Smooth muscle cell (in vitro differentiated cells): ENCODE measurements around the gene LFNG. TPM values are rescaled to one million over a fixed set of nuclear protein-coding genes. Genes with fewer than 3 reads are reported as not detected.

Experiments used
- DNase-seq: peaks from one replicate; lab custom pipeline; 2025; ENCODE audit not compliant: unreplicated experiment; lab: John Stamatoyannopoulos, UW
- H2AFZ ChIP-seq: fragments of 200-600 bp; sonication (generic); 2 replicates; pipeline ENCODE4 v1.6.0; 2016; ENCODE audit warnings: antibody characterized with exemption, low read depth, mild to moderate bottlenecking
- H3F3A ChIP-seq: fragments of 200-600 bp; sonication (generic); 2 replicates; pipeline ENCODE4 v1.6.0; 2017; ENCODE audit warnings: antibody characterized with exemption, low read depth
- H3K27ac ChIP-seq: fragments of 200-600 bp; sonication (generic); 2 replicates; pipeline ENCODE4 v1.5.1; 2016; ENCODE audit warnings: low read depth, mild to moderate bottlenecking
- H3K27me3 ChIP-seq: fragments of 200-600 bp; sonication (generic); 2 replicates; pipeline ENCODE4 v1.6.1; 2016; ENCODE audit warnings: low read depth, mild to moderate bottlenecking
- H3K36me3 ChIP-seq: fragments of 200-600 bp; sonication (generic); 2 replicates; pipeline ENCODE4 v1.5.1; 2016; ENCODE audit warnings: low read depth
- H3K4me1 ChIP-seq: fragments of 200-600 bp; sonication (generic); 2 replicates; pipeline ENCODE4 v1.5.1; 2016; ENCODE audit warnings: low read depth
- H3K4me2 ChIP-seq: fragments of 200-600 bp; sonication (generic); 2 replicates; pipeline ENCODE4 v1.6.0; 2016; ENCODE audit warnings: mild to moderate bottlenecking
- H3K4me3 ChIP-seq: fragments of 200-600 bp; sonication (generic); 2 replicates; pipeline ENCODE4 v1.5.1; 2016; ENCODE audit warnings: mild to moderate bottlenecking
- H3K79me2 ChIP-seq: fragments of 200-600 bp; sonication (generic); 2 replicates; pipeline ENCODE4 v1.6.0; 2016; ENCODE audit warnings: low read depth, mild to moderate bottlenecking
- H3K9ac ChIP-seq: fragments of 200-600 bp; sonication (generic); 2 replicates; pipeline ENCODE4 v1.6.0; 2016; ENCODE audit warnings: low read depth
- H3K9me3 ChIP-seq: fragments of 200-600 bp; sonication (generic); replicated peaks from 2 replicates; pipeline ENCODE4 v1.5.1; 2016; ENCODE audit warnings: low read depth
- H4K20me1 ChIP-seq: fragments of 200-600 bp; sonication (generic); 2 replicates; pipeline ENCODE4 v1.6.0; 2016; ENCODE audit warnings: low read depth
- WGBS: methylation state at CpG from one replicate; pipeline ENCODE4 v1.1.7; 2016; ENCODE audit warnings: low lambda C conversion rate; 5-methylcytosine and 5-hydroxymethylcytosine counted together
- polyA plus RNA-seq: library from polyadenylated mRNA; unstranded; fragments of >200 nt; fragmentation: Nextera tagmentation; extraction: Ambion mirVana; gene quantifications from 2 replicates; pipeline ENCODE4 v1.2.1, GENCODE V29; 2016
- total RNA-seq: library from RNA; depleted of rRNA; stranded (reverse); fragments of >200 nt; gene quantifications from 2 replicates; pipeline ENCODE4 v1.2.3, GENCODE V29; 2014
- TF ChIP-seq, protein P1 (sequence below): fragments of 200-600 bp; sonication (generic); IDR thresholded peaks from 2 replicates; pipeline ENCODE4 v1.5.1; 2017; ENCODE audit warnings: borderline replicate concordance, mild to moderate bottlenecking, antibody characterized with exemption; ENCODE audit not compliant: insufficient read depth, poor library complexity, severe bottlenecking

The LFNG gene
- total and polyA plus RNA-seq, 2 experiments from 2014 or later: 6.0 to 9.8 TPM

- no peak overlapping the region for H3K4me3 ChIP-seq
- H2AFZ ChIP-seq: no peak overlapping the region
- no peaks in the 10 kb centered on the region for H3K79me2 ChIP-seq
- peak overlapping the region; percentile 31 for H3K9ac ChIP-seq
- peak overlapping the region; percentile 56 for H3K4me2 ChIP-seq
- H4K20me1 ChIP-seq: no peaks in the 10 kb centered on the region
- no peak for DNase-seq
- peak overlapping the region; percentile 78 for H3K27ac ChIP-seq
- H3K4me1 ChIP-seq: peaks cover 32% of the 10 kb centered on the region
- H3K36me3 ChIP-seq: no peaks in the 10 kb centered on the region
- TF ChIP-seq, protein P1, sequence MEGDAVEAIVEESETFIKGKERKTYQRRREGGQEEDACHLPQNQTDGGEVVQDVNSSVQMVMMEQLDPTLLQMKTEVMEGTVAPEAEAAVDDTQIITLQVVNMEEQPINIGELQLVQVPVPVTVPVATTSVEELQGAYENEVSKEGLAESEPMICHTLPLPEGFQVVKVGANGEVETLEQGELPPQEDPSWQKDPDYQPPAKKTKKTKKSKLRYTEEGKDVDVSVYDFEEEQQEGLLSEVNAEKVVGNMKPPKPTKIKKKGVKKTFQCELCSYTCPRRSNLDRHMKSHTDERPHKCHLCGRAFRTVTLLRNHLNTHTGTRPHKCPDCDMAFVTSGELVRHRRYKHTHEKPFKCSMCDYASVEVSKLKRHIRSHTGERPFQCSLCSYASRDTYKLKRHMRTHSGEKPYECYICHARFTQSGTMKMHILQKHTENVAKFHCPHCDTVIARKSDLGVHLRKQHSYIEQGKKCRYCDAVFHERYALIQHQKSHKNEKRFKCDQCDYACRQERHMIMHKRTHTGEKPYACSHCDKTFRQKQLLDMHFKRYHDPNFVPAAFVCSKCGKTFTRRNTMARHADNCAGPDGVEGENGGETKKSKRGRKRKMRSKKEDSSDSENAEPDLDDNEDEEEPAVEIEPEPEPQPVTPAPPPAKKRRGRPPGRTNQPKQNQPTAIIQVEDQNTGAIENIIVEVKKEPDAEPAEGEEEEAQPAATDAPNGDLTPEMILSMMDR: no peak
- no peaks in the 10 kb centered on the region for H3K9me3 ChIP-seq
- no peaks in the 10 kb centered on the region for H3K27me3 ChIP-seq
- peaks cover 14% of the 10 kb centered on the region for H3F3A ChIP-seq
- WGBS: 56% methylated on average over 43 of the region's 43 CpGs
Observed at GRCh38 chr7:2508327-2509215, 11.0 kb upstream of the LFNG start.

GRCh38 chr7:2509298-2509906 lies 10.2 kb upstream of the LFNG start:
- no peak for DNase-seq
- H3K27ac ChIP-seq: peak overlapping the region; percentile 78
- peaks cover 14% of the 10 kb centered on the region for H3F3A ChIP-seq
- H2AFZ ChIP-seq: no peak overlapping the region
- peaks cover 32% of the 10 kb centered on the region for H3K4me1 ChIP-seq
- H3K36me3 ChIP-seq: no peaks in the 10 kb centered on the region
- no peaks in the 10 kb centered on the region for H3K27me3 ChIP-seq
- no peaks in the 10 kb centered on the region for H3K79me2 ChIP-seq
- no peaks in the 10 kb centered on the region for H3K9me3 ChIP-seq
- TF ChIP-seq, protein P1: no peak
- no peak overlapping the region for H3K4me3 ChIP-seq
- no peaks in the 10 kb centered on the region for H4K20me1 ChIP-seq
- 87% methylated on average over 23 of the region's 23 CpGs for WGBS
- no peak overlapping the region for H3K9ac ChIP-seq
- H3K4me2 ChIP-seq: peak overlapping the region; percentile 56

- Histone ChIP-seq H4K20me1 (no peaks in the 10 kb centered on the region), H3K4me3 (no peak overlapping the region), H3K36me3 (no peaks in the 10 kb centered on the region), H3F3A (peaks cover 14% of the 10 kb centered on the region), H3K9ac (no peak overlapping the region), H3K4me2 (no peak overlapping the region), H3K4me1 (peaks cover 32% of the 10 kb centered on the region), H3K79me2 (no peaks in the 10 kb centered on the region), H2AFZ (no peak overlapping the region), H3K9me3 (no peaks in the 10 kb centered on the region), H3K27me3 (no peaks in the 10 kb centered on the region), H3K27ac (peak overlapping the region; percentile 34)
- TF ChIP-seq, protein P1: no peak
- 91% methylated on average over 11 of the region's 13 CpGs for WGBS
- no peak for DNase-seq
Observed at GRCh38 chr7:2510130-2510776, 9.3 kb upstream of the LFNG start.
